ENCODE measurements around the gene SNX13.

DNA sequence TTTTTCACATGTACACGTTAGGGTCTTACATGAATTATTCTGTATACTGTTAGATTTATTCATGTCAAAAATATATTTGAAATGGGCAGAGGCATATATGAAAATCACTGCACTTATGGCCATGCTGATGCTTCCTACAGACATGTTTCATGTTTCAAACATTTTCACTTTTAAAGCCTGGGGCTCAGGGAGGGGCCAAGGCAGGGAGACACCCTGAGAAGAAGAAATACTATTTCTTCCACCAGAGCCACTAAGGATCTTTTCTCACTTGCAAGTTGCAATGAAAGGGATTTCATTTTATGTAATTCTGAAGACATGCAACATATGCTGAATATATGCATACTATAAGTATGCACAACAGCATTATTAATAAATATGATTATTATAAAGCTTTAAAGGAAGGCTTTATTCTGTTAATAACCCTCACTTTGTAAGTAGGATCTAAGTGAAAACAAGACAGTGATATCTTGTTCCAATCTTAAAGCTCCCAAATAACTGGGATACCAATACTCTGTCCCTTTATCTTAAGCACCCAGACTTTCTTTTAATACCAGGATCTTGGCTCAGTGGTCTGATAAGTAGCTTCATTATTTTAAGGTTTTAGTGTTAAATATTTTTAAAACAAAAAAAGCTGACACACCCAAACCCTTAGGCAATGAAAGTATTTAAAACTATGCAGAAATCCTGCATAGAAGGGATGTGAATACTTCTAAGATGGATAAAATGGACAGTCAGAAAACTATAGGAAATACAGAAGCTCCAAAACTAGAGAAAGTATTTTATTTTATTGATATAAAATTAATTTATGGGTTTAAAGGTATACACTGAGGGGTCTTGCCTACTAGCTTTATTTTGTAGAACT lies 148.0 kb downstream of the SNX13 start:
- TF ChIP-seq CTCF (IDR thresholded peaks at IDR 0.05; ENCODE audit: extremely low read depth in 1 of 2, insufficient read depth in 1 of 2, low read depth in 1 of 2, low read length in 2 of 2) (no peak), MYC (IDR thresholded peaks at IDR 0.05; ENCODE audit: low read depth, low read length) (no peak), POLR2AphosphoS5 (IDR thresholded peaks at IDR 0.05; ENCODE audit: insufficient read depth, low read depth, low read length) (no peak), EZH2 (IDR thresholded peaks at IDR 0.05; ENCODE audit: borderline replicate concordance, low read depth, low read length, severe bottlenecking) (no peak), FOS (IDR thresholded peaks at IDR 0.05; ENCODE audit: borderline replicate concordance, insufficient read depth, low read length) (no peak), POLR2A (IDR thresholded peaks at IDR 0.05; ENCODE audit: low read depth, low read length) (no peak), JUN (IDR thresholded peaks at IDR 0.05; ENCODE audit: borderline replicate concordance, insufficient read depth, insufficient read length, low read depth) (no peak), MAX (IDR thresholded peaks at IDR 0.05; ENCODE audit: insufficient read depth, insufficient read length) (no peak), GATA2 (IDR thresholded peaks at IDR 0.05; ENCODE audit: insufficient read depth, insufficient read length, low read depth, low read length) (no peak)
